SU-DHL-6 (cell line): ENCODE data around the gene DNAJC28.

Experiments used
- H2AFZ ChIP-seq: fragments of 200-600 bp; sonication (generic); 2 replicates; pipeline ENCODE4 v1.6.1; 2014; ENCODE audit warnings: low read depth, mild to moderate bottlenecking, moderate library complexity, mixed read lengths, antibody characterized with exemption, low read length; ENCODE audit not compliant: severe bottlenecking
- H3F3A ChIP-seq: fragments of 200-600 bp; shearing (Covaris generic); 2 replicates; pipeline ENCODE4 v1.6.0; 2016; ENCODE audit warnings: antibody characterized with exemption, mild to moderate bottlenecking; ENCODE audit not compliant: insufficient read depth
- H3K27ac ChIP-seq: fragments of 200-600 bp; sonication (generic); 2 replicates; pipeline ENCODE4 v1.5.1; 2016; ENCODE audit warnings: low read depth, mild to moderate bottlenecking, low read length, moderate library complexity, mixed read lengths
- H3K27me3 ChIP-seq: fragments of 200-600 bp; sonication (generic), shearing (Covaris generic); 2 replicates; pipeline ENCODE4 v1.6.0; 2014; ENCODE audit warnings: mild to moderate bottlenecking, low read length
- H3K36me3 ChIP-seq: fragments of 200-600 bp; sonication (generic); 2 replicates; pipeline ENCODE4 v1.6.1; 2014; ENCODE audit warnings: mild to moderate bottlenecking, low read length, mixed read lengths
- H3K4me2 ChIP-seq: fragments of 300-600, 200-600 bp; shearing (Covaris generic), sonication (generic); 2 replicates; pipeline ENCODE4 v1.6.0; 2014; ENCODE audit warnings: low read length, low read depth, mild to moderate bottlenecking; ENCODE audit not compliant: poor library complexity, severe bottlenecking
- H3K4me3 ChIP-seq: fragments of 200-600 bp; sonication (generic); 2 replicates; pipeline ENCODE4 v1.5.1; 2014; ENCODE audit warnings: antibody characterized with exemption, low read length, mild to moderate bottlenecking, mixed read lengths; ENCODE audit not compliant: insufficient read depth, poor library complexity, severe bottlenecking
- H3K79me2 ChIP-seq: fragments of 200-600 bp; sonication (generic); 2 replicates; pipeline ENCODE4 v1.6.1; 2014; ENCODE audit warnings: mild to moderate bottlenecking, low read length, moderate library complexity; ENCODE audit not compliant: insufficient read depth
- H3K9ac ChIP-seq: fragments of 200-600 bp; sonication (generic); 2 replicates; pipeline ENCODE4 v1.7.0; 2014; ENCODE audit warnings: mild to moderate bottlenecking, low read length
- H3K9me2 ChIP-seq: fragments of 200-600 bp; sonication (generic); replicated peaks from 2 replicates; pipeline ENCODE4 v1.6.1; 2014; ENCODE audit warnings: low read length; ENCODE audit not compliant: insufficient read depth
- H3K9me3 ChIP-seq: fragments of 200-600 bp; sonication (generic); 2 replicates; pipeline ENCODE4 v1.6.1; 2014; ENCODE audit warnings: low read length, mixed read lengths; ENCODE audit not compliant: insufficient read depth
- H4K20me1 ChIP-seq: fragments of 200-600 bp; sonication (generic); 2 replicates; pipeline ENCODE4 v1.6.1; 2014; ENCODE audit warnings: low read depth, mild to moderate bottlenecking, antibody characterized with exemption, low read length, moderate library complexity, mixed read lengths
- CTCF ChIP-seq: fragments of 200-600 bp; sonication (generic); IDR thresholded peaks from one replicate; pipeline ENCODE4 v1.5.1; 2017; ENCODE audit warnings: antibody characterized with exemption, mild to moderate bottlenecking, low read length, moderate library complexity; ENCODE audit not compliant: insufficient read depth, poor library complexity, severe bottlenecking
- EZH2phosphoT487 ChIP-seq: fragments of 200-600 bp; sonication (generic), shearing (Covaris generic); conservative IDR thresholded peaks from 2 replicates; pipeline ENCODE4 v1.6.1; 2018; ENCODE audit warnings: mild to moderate bottlenecking, antibody characterized with exemption, low read length, moderate library complexity, mixed read lengths

The DNAJC28 gene

DNA sequence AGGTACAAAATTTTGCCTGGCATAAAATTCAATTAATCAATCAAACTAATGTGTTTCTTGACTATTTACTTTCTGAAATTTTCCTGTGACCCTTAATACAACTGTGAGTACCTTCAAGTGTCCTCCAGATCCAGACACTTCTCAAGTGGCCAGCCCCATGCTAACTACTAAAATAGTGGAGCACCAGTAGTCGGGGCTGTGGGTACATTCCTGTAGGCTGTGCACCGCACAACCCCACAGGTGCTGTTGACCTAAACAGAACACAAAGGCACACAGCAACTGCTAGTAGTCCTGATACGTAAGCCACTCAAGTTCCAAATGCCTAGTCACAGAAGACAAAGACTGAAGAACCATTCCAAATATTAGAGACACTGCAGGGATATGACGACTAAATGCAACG lies 48.3 kb downstream of the DNAJC28 start:
- Histone ChIP-seq H3K27me3 (no peaks in the 10 kb centered on the region), H3K4me3 (no peak overlapping the region), H3K9ac (no peak overlapping the region), H2AFZ (no peak overlapping the region), H3K4me2 (no peak overlapping the region), H3K27ac (peak overlapping the region; percentile 35; the same call in 1 of the 2 replicates), H3K36me3 (no peaks in the 10 kb centered on the region), H3F3A (peaks cover 13% of the 10 kb centered on the region; the same call in 1 of the 2 replicates), H3K9me3 (no peaks in the 10 kb centered on the region), H4K20me1 (no peaks in the 10 kb centered on the region), H3K9me2 (no peaks in the 10 kb centered on the region), H3K79me2 (no peaks in the 10 kb centered on the region)
- TF ChIP-seq EZH2phosphoT487 (no peak), CTCF (no peak)

GRCh38 chr21:33441489-33442477 lies 49.7 kb downstream of the DNAJC28 start:
- Histone ChIP-seq H3K9me2 (no peaks in the 10 kb centered on the region), H3K4me3 (no peak overlapping the region), H3K9me3 (no peaks in the 10 kb centered on the region), H3F3A (peaks cover 21% of the 10 kb centered on the region), H4K20me1 (no peaks in the 10 kb centered on the region), H3K4me2 (no peak overlapping the region), H3K27me3 (no peaks in the 10 kb centered on the region), H3K36me3 (peaks cover 4% of the 10 kb centered on the region), H3K9ac (no peak overlapping the region), H3K79me2 (no peaks in the 10 kb centered on the region), H3K27ac (peak overlapping the region; percentile 20), H2AFZ (no peak overlapping the region)
- TF ChIP-seq CTCF, result no peak
- no peak for TF ChIP-seq EZH2phosphoT487
